ENCODE measurements around the gene NUDT19. TPM values are rescaled to one million over a fixed set of nuclear protein-coding genes. Genes with fewer than 3 reads are reported as not detected.

Gene NUDT19
- total RNA-seq, 1 donor from 2014 or later, result 5.3 TPM

DNA sequence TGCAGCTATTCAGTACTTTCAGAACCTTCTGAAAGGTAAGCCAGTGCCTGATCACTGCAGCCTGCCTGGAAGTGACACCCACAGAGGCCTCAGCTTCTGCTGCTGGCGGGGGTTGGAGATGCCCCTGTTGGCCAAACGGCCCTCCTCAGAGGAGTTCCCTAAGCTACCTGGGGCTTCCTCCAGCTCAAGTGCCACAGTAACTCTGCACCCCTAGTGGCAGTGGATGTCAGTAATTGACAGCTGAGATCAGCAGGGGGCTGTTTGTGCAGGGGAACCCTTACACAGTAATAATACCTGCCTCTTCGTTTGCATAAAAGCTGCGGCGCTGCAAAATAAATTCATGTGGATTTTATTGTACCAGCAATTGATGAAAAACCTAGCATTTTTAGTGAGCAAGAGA is 56.9 kb downstream of the NUDT19 start:
- TF ChIP-seq, protein P1, sequence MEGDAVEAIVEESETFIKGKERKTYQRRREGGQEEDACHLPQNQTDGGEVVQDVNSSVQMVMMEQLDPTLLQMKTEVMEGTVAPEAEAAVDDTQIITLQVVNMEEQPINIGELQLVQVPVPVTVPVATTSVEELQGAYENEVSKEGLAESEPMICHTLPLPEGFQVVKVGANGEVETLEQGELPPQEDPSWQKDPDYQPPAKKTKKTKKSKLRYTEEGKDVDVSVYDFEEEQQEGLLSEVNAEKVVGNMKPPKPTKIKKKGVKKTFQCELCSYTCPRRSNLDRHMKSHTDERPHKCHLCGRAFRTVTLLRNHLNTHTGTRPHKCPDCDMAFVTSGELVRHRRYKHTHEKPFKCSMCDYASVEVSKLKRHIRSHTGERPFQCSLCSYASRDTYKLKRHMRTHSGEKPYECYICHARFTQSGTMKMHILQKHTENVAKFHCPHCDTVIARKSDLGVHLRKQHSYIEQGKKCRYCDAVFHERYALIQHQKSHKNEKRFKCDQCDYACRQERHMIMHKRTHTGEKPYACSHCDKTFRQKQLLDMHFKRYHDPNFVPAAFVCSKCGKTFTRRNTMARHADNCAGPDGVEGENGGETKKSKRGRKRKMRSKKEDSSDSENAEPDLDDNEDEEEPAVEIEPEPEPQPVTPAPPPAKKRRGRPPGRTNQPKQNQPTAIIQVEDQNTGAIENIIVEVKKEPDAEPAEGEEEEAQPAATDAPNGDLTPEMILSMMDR (IDR thresholded peaks at IDR 0.05; ENCODE audit: unreplicated experiment), result no peak
- no peak overlapping the region for H3K27ac Mint-ChIP-seq (ENCODE audit: unreplicated experiment)
- no peak overlapping the region for H3K4me3 Mint-ChIP-seq (ENCODE audit: unreplicated experiment)
- H3K36me3 Mint-ChIP-seq (ENCODE audit: low read depth, unreplicated experiment), result no peaks in the 10 kb centered on the region
- H3K27me3 Mint-ChIP-seq (ENCODE audit: unreplicated experiment), result peaks cover 5% of the 10 kb centered on the region
- DNase-seq (ENCODE audit: low spot score), result no peak
- no peaks in the 10 kb centered on the region for H3K4me1 Mint-ChIP-seq (ENCODE audit: unreplicated experiment)
- H3K9me3 Mint-ChIP-seq (ENCODE audit: unreplicated experiment), result no peaks in the 10 kb centered on the region

DNA sequence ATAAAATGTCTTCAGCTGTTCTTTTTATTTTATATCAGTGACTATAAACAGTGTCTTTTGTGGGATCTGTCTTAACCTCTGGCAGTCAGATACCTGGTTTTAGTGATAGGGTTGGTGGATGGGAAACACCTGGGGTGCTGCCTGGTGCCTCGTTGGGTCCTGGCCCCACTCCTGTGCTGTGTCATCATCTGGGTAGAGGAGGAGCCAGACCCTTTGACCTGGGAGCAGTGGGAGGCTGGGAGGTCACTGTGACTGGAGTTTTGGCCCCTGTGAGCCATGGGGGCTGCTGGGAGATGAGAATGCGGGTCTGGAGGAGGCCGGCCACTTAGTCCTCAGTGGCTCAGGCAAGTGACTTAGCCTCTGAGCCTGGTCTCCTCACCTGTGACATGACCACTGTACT is 57.3 kb downstream of the NUDT19 start:
- H3K27ac Mint-ChIP-seq (ENCODE audit: unreplicated experiment), result no peak overlapping the region
- TF ChIP-seq, protein P1 (IDR thresholded peaks at IDR 0.05; ENCODE audit: unreplicated experiment), result no peak
- no peaks in the 10 kb centered on the region for H3K36me3 Mint-ChIP-seq (ENCODE audit: low read depth, unreplicated experiment)
- peaks cover 5% of the 10 kb centered on the region for H3K27me3 Mint-ChIP-seq (ENCODE audit: unreplicated experiment)
- no peak for DNase-seq (ENCODE audit: low spot score)
- no peaks in the 10 kb centered on the region for H3K9me3 Mint-ChIP-seq (ENCODE audit: unreplicated experiment)
- H3K4me3 Mint-ChIP-seq (ENCODE audit: unreplicated experiment), result no peak overlapping the region
- H3K4me1 Mint-ChIP-seq (ENCODE audit: unreplicated experiment), result no peaks in the 10 kb centered on the region

DNA sequence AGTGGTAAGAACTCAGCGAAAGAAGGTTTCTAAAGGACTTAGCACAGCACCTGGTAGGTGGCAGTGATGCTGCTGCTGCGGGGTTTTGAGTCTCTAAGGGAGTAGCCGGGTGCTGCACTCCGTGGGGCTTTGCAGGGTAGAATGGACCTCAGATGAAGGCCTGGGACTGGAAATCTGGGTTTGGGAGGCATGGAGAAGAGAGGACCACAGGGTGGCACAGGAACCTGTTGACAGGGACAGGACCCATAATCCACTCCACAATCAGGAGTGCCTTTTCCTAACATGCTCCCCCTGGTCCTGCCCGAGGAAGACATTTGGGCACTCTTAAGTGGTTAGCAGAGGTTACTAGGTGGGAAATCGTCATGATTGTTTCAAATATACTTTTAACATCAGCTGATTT is 57.7 kb downstream of the NUDT19 start:
- Mint-ChIP-seq H3K4me1 (ENCODE audit: unreplicated experiment) (no peaks in the 10 kb centered on the region), H3K4me3 (ENCODE audit: unreplicated experiment) (no peak overlapping the region), H3K27me3 (ENCODE audit: unreplicated experiment) (peaks cover 5% of the 10 kb centered on the region), H3K27ac (ENCODE audit: unreplicated experiment) (no peak overlapping the region), H3K9me3 (ENCODE audit: unreplicated experiment) (no peaks in the 10 kb centered on the region), H3K36me3 (ENCODE audit: low read depth, unreplicated experiment) (no peaks in the 10 kb centered on the region)
- TF ChIP-seq, protein P1 (IDR thresholded peaks at IDR 0.05; ENCODE audit: unreplicated experiment), result no peak
- DNase-seq (ENCODE audit: low spot score), result no peak

DNA sequence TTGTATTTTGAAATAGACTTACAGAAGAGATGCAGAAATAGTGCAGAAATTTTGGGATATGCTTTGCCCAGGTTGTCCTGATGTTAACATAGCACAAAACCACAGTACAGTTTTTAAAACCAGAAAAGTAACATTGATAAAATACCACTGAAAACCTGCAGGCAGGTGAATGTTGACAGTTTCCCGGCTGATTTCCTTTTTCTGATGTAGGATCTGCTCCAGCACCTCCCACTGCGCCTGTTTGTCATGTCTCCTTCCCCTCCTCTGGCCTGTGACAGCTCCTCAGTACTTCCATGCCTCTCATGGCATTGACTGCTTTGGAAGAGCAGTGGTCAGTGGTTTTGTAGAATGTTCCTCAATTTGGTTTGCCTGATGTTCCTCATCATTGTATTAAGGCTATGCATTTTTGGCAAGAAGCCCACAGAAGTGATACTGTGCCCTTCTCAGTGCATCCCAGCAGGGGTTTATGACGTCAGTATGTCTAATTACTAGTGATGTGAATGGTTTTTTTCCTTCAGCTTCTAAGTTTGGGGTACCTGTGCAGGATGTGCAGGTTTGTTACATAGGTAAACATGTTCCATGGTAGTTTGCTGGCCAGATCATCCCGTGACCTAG is 58.9 kb downstream of the NUDT19 start:
- Mint-ChIP-seq H3K36me3 (ENCODE audit: low read depth, unreplicated experiment) (no peaks in the 10 kb centered on the region), H3K9me3 (ENCODE audit: unreplicated experiment) (no peaks in the 10 kb centered on the region), H3K4me1 (ENCODE audit: unreplicated experiment) (no peaks in the 10 kb centered on the region), H3K27ac (ENCODE audit: unreplicated experiment) (no peak overlapping the region), H3K4me3 (ENCODE audit: unreplicated experiment) (no peak overlapping the region), H3K27me3 (ENCODE audit: unreplicated experiment) (peaks cover 5% of the 10 kb centered on the region)
- TF ChIP-seq, protein P1 (IDR thresholded peaks at IDR 0.05; ENCODE audit: unreplicated experiment), result no peak
- DNase-seq (ENCODE audit: low spot score), result no peak

DNA sequence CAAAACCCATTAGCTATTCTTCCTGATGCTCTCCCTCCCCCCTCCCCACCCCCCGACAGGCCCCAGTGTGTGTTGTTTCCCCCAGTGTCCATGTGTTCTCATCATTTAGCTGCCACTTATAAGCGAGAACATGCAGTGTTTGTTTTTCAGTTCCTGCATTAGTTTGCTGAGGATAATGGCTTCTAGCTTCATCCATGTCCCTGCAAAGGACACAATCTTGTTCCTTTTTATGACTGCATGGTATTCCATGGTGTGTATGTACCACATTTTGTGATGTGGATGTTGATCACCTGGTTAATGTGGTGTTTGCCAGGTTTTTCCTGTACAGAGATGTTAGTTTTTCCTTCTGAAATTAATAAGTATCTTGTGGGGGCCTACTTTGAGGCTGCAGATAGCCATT is 59.4 kb downstream of the NUDT19 start:
- H3K27ac Mint-ChIP-seq (ENCODE audit: unreplicated experiment), result no peak overlapping the region
- H3K27me3 Mint-ChIP-seq (ENCODE audit: unreplicated experiment), result peaks cover 5% of the 10 kb centered on the region
- no peak overlapping the region for H3K4me3 Mint-ChIP-seq (ENCODE audit: unreplicated experiment)
- DNase-seq (ENCODE audit: low spot score), result no peak
- H3K9me3 Mint-ChIP-seq (ENCODE audit: unreplicated experiment), result no peaks in the 10 kb centered on the region
- H3K4me1 Mint-ChIP-seq (ENCODE audit: unreplicated experiment), result no peaks in the 10 kb centered on the region
- no peaks in the 10 kb centered on the region for H3K36me3 Mint-ChIP-seq (ENCODE audit: low read depth, unreplicated experiment)
- TF ChIP-seq, protein P1 (IDR thresholded peaks at IDR 0.05; ENCODE audit: unreplicated experiment), result no peak
